GM12891 (cell line): ENCODE measurements around the gene TAS2R38.

Experiments used
- DNase-seq: peaks from one replicate; pipeline ENCODE4 v3.0.0; 2011; ENCODE audit warnings: low spot score; ENCODE audit not compliant: insufficient read length
- FAIRE-seq: peaks from 2 replicates; lab custom pipeline; 2011; peaks lifted over from hg19 to GRCh38; lab: Jason Lieb, UNC
- PAX5 ChIP-seq: IDR thresholded peaks from 2 replicates; pipeline ENCODE4 v1.6.1; 2011; ENCODE audit warnings: low read length, moderate library complexity, mild to moderate bottlenecking; ENCODE audit not compliant: insufficient read depth, severe bottlenecking
- POLR2A ChIP-seq: IDR thresholded peaks from 2 replicates; pipeline ENCODE4 v1.6.1; 2011; ENCODE audit warnings: low read depth, low read length, control low read depth
- POLR2AphosphoS5 ChIP-seq: IDR thresholded peaks from 2 replicates; pipeline ENCODE4 v1.6.1; 2011; ENCODE audit warnings: low read depth, low read length, control low read depth
- POU2F2 ChIP-seq: IDR thresholded peaks from 2 replicates; pipeline ENCODE4 v1.6.1; 2011; ENCODE audit warnings: low read depth, mild to moderate bottlenecking, control low read depth, low read length, moderate library complexity
- SPI1 ChIP-seq: IDR thresholded peaks from 2 replicates; pipeline ENCODE4 v1.6.1; 2011; ENCODE audit warnings: low read depth, low read length, control low read depth
- TAF1 ChIP-seq: IDR thresholded peaks from 2 replicates; pipeline ENCODE4 v1.6.1; 2011; ENCODE audit warnings: low read depth, low read length, control low read depth

Gene TAS2R38

DNA sequence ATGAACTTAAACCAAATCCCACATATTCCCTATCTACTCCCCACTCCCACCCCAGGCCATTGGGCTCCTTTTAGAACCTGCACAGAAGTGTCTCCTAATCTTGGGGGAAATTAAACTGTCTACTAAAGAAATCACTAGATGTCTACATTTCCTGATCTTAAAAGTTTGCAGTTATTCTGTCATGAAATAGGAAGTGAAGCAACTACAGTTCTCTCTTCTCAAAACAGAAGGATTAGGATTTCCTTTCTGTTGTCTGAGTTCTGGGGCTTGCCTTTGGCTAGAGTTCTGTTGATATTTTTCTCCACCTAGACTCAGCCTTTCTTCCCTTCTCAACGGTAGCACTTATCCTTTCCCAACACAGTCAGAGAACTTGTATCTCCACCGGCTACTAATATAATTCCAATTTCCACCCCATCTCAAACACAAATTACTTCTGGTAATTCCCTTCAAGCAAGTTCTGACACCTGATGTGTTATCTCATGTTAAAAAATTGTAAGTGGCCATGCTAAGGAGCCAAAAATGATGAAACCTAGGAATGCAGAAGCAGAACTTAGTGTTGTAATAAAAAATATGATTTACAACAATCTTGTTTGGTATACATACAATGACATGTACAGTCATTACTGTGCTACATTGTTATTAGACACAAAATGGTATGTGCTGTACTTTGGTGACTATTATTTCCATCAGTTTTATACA lies 45.3 kb downstream of the TAS2R38 start:
- TF ChIP-seq TAF1 (no peak), SPI1 (no peak), PAX5 (no peak), POLR2A (no peak), POLR2AphosphoS5 (no peak), POU2F2 (no peak)
- FAIRE-seq (no peak), DNase-seq (no peak)
